Measurements from ENCODE around the gene OR51A7.

The OR51A7 gene

GRCh38 chr11:4957396-4957795 lies 53.8 kb downstream of the OR51A7 start:
- no peak for DNase-seq
